T-helper 9 cell (primary cell): ENCODE results near the gene ZNF844.
A peak's percentile ranks its signal among the peaks of the same experiment; 100 is the strongest.
"Not testable (repeated sequence)": the region's sequence is repeated elsewhere in the genome, so short reads cannot be mapped to it uniquely, and the experiment has no call there.

ENCODE experiments used
- DNase-seq: peaks from one replicate; pipeline ENCODE4 v3.0.0-alpha.2; 2020
- total RNA-seq, 2 donors: gene quantifications; one replicate each; lab custom pipeline; 2026; lab: John Stamatoyannopoulos, UW

ZNF844 gene
- total RNA-seq = 3.9 to 5.2 reads per million in 2 donors

- DNase-seq = peak; percentile 34
Measured at GRCh38 chr19:12064590-12065538, at the start of gene ZNF844. Gene ZNF844 (plus strand): TSS chr19:12064731. CDS start chr19:12064874, 143 bp downstream.

- DNase-seq = no peak
Measured at GRCh38 chr19:12015015-12015752, 49.3 kb upstream of the ZNF844 start.

GRCh38 chr19:12015753-12016116, 48.8 kb upstream of the ZNF844 start:
- no peak for DNase-seq

- DNase-seq = no peak
Measured at GRCh38 chr19:12034198-12034597, 30.3 kb upstream of the ZNF844 start.

- DNase-seq = no peak
Measured at GRCh38 chr19:12034620-12035019, 29.9 kb upstream of the ZNF844 start.

- DNase-seq = peak; percentile 42
Measured at GRCh38 chr19:12035220-12036172, 29.0 kb upstream of the ZNF844 start, which contains the start of gene ZNF433. Gene ZNF433 (minus strand): TSS chr19:12035679. CDS start chr19:12035539, 140 bp downstream.

- DNase-seq = no peak
Measured at GRCh38 chr19:12042893-12043292, 21.6 kb upstream of the ZNF844 start.

GRCh38 chr19:12043752-12044422, 20.6 kb upstream of the ZNF844 start:
- DNase-seq = no peak

- DNase-seq = no peak
Measured at GRCh38 chr19:12047868-12048267, 16.7 kb upstream of the ZNF844 start.

- no peak for DNase-seq
Measured at GRCh38 chr19:12052091-12052496, 12.4 kb upstream of the ZNF844 start.

GRCh38 chr19:12052497-12053169, 11.9 kb upstream of the ZNF844 start, which contains the start of gene ZNF878:
Gene ZNF878 (minus strand): TSS chr19:12052961. CDS start chr19:12052801, 160 bp downstream.
- no peak for DNase-seq

- DNase-seq = no peak
Measured at GRCh38 chr19:12055784-12056183, 8.7 kb upstream of the ZNF844 start.

- no peak for DNase-seq
Measured at GRCh38 chr19:12075538-12076139, 11.1 kb downstream of the ZNF844 start.

GRCh38 chr19:12076331-12076730, 11.8 kb downstream of the ZNF844 start:
- not testable (repeated sequence) for DNase-seq

- DNase-seq = no peak
Measured at GRCh38 chr19:12077375-12077774, 12.8 kb downstream of the ZNF844 start.

- DNase-seq = not testable (repeated sequence)
Measured at GRCh38 chr19:12083336-12083735, 18.8 kb downstream of the ZNF844 start.

GRCh38 chr19:12085074-12085818, 20.7 kb downstream of the ZNF844 start:
- DNase-seq = no peak

GRCh38 chr19:12090807-12091206, 26.3 kb downstream of the ZNF844 start:
- peak; percentile 34 for DNase-seq

GRCh38 chr19:12092065-12092867, 27.7 kb downstream of the ZNF844 start:
- DNase-seq = peak; percentile 4
